HL-60 (cell line): Measurements from ENCODE around the gene TTC4.

Experiments
- CTCF ChIP-seq: IDR thresholded peaks from one replicate; pipeline ENCODE4 v1.5.1; 2011; ENCODE audit warnings: low read length, control low read depth, inconsistent platforms; ENCODE audit not compliant: insufficient read depth
- POLR2AphosphoS5 ChIP-seq: IDR thresholded peaks from 2 replicates; pipeline ENCODE4 v1.6.1; 2012; ENCODE audit warnings: low read depth

- TF ChIP-seq CTCF (no peak), POLR2AphosphoS5 (no peak)
These were observed 49.3 kb upstream of the TTC4 start for GRCh38 chr1:54666333-54666732.
